ENCODE measurements around the gene DMAC2. TPM values are rescaled to one million over a fixed set of nuclear protein-coding genes. Genes with fewer than 3 reads are reported as not detected.
A peak's percentile ranks its signal among the peaks of the same experiment; 100 is the strongest.

Gene DMAC2
- total RNA-seq, 4 donors from 2014 or later, result 28.8 to 38.7 (median 35.7) TPM

GRCh38 chr19:41427647-41428480 is 11.8 kb downstream of the DMAC2 start:
- H3K4me3 ChIP-seq, result peak overlapping the region; percentile 36 to 61 (median 52)
- peaks cover 0 to 76% (median 15%) of the 10 kb centered on the region in 3 donors for H3K36me3 ChIP-seq
- WGBS, 2 donors, result 10 to 13% methylated on average over 20 to 23 of the region's 23 CpGs
- DNase-seq (ENCODE audit: low spot score in 2 of 2), result peak; percentile 20 to 30
- peaks cover 0 to 50% (median 11%) of the 10 kb centered on the region in 4 donors for H3K4me1 ChIP-seq
- H3K9me3 ChIP-seq, result no peaks in the 10 kb centered on the region
- peak overlapping the region; percentile 61 to 93 (median 90) for H3K27ac ChIP-seq
- no peaks in the 10 kb centered on the region for H3K27me3 ChIP-seq
- TF ChIP-seq POLR2A (IDR thresholded peaks at IDR 0.05), result no peak
- no peak for TF ChIP-seq CTCF (IDR thresholded peaks at IDR 0.05)
- TF ChIP-seq EP300 (IDR thresholded peaks at IDR 0.05), result no peak

GRCh38 chr19:41426952-41427646 is 12.6 kb downstream of the DMAC2 start, which contains the start of gene B3GNT8:
B3GNT8 (minus strand) TSS chr19:41427374; CDS start chr19:41426778, 596 bp downstream.
- H3K9me3 ChIP-seq, result no peaks in the 10 kb centered on the region
- no peaks in the 10 kb centered on the region for H3K27me3 ChIP-seq
- peak within 1 kb of the TSS; percentile 61 to 93 (median 90) for H3K27ac ChIP-seq
- peaks cover 0 to 76% (median 21%) of the 10 kb centered on the region in 3 donors for H3K36me3 ChIP-seq
- TF ChIP-seq CTCF (IDR thresholded peaks at IDR 0.05) (no peak), EP300 (IDR thresholded peaks at IDR 0.05) (peak in 1 of 2 donors; percentile 78), POLR2A (IDR thresholded peaks at IDR 0.05) (peak; percentile 22 to 44)
- H3K4me3 ChIP-seq, result peak within 1 kb of the TSS; percentile 36 to 61 (median 52)
- DNase-seq (ENCODE audit: low spot score in 2 of 2), result peak; percentile 71 to 82
- peaks cover 0 to 50% (median 11%) of the 10 kb centered on the region in 4 donors for H3K4me1 ChIP-seq
- WGBS, 2 donors, result 10 to 22% methylated on average over 16 to 17 of the region's 19 CpGs

GRCh38 chr19:41426116-41426841 is 13.4 kb downstream of the DMAC2 start:
- no peak for DNase-seq (ENCODE audit: low spot score in 2 of 2)
- H3K4me3 ChIP-seq, result peak overlapping the region; percentile 36 to 61 (median 52)
- 72 to 78% methylated on average over 34 to 35 of the region's 36 CpGs for WGBS, 2 donors
- peak overlapping the region in 3 of 4 donors; percentile 89 to 93 (median 92) for H3K27ac ChIP-seq
- H3K4me1 ChIP-seq, result peaks cover 0 to 51% (median 11%) of the 10 kb centered on the region in 4 donors
- TF ChIP-seq EP300 (IDR thresholded peaks at IDR 0.05) (no peak), POLR2A (IDR thresholded peaks at IDR 0.05) (no peak), CTCF (IDR thresholded peaks at IDR 0.05) (no peak)
- no peaks in the 10 kb centered on the region for H3K27me3 ChIP-seq
- peaks cover 0 to 76% (median 16%) of the 10 kb centered on the region in 3 donors for H3K36me3 ChIP-seq
- H3K9me3 ChIP-seq, result no peaks in the 10 kb centered on the region

- no peak for TF ChIP-seq POLR2A (IDR thresholded peaks at IDR 0.05)
- no peak for TF ChIP-seq EP300 (IDR thresholded peaks at IDR 0.05)
- TF ChIP-seq CTCF (IDR thresholded peaks at IDR 0.05), result no peak
- no peak for DNase-seq (ENCODE audit: low spot score in 2 of 2)
- Histone ChIP-seq H3K36me3 (peaks cover 0 to 76% (median 16%) of the 10 kb centered on the region in 3 donors), H3K27me3 (no peaks in the 10 kb centered on the region), H3K4me1 (peaks cover 0 to 50% (median 11%) of the 10 kb centered on the region in 4 donors), H3K4me3 (no peak overlapping the region), H3K9me3 (no peaks in the 10 kb centered on the region), H3K27ac (peak overlapping the region in 3 of 4 donors; percentile 24 to 92 (median 89))
- WGBS, 2 donors, result 85 to 86% methylated on average over 12 to 21 of the region's 28 CpGs
These were observed 14.3 kb downstream of the DMAC2 start for GRCh38 chr19:41425174-41426115.
